Middle frontal gyrus (tissue), 1 donor: ENCODE measurements around the gene SLC19A1.

ENCODE experiments used
- DNase-seq: peaks from one replicate; pipeline ENCODE4 v3.0.0-alpha.2; 2015; ENCODE audit warnings: low spot score; ENCODE audit errors: extremely low spot score

The SLC19A1 gene

GRCh38 chr21:45493401-45494001 lies 48.7 kb downstream of the SLC19A1 start:
- no peak for DNase-seq

GRCh38 chr21:45492765-45493164 lies 49.5 kb downstream of the SLC19A1 start:
- DNase-seq = no peak

- DNase-seq = no peak
These were observed 50.6 kb downstream of the SLC19A1 start for GRCh38 chr21:45491623-45492022.

GRCh38 chr21:45491056-45491455 lies 51.2 kb downstream of the SLC19A1 start:
- no peak for DNase-seq

- no peak for DNase-seq
These were observed 52.0 kb downstream of the SLC19A1 start for GRCh38 chr21:45490049-45490731.

- DNase-seq = no peak
These were observed 52.6 kb downstream of the SLC19A1 start for GRCh38 chr21:45489722-45489982.

- no peak for DNase-seq
These were observed 53.1 kb downstream of the SLC19A1 start for GRCh38 chr21:45488931-45489721.

GRCh38 chr21:45487891-45488600 lies 54.2 kb downstream of the SLC19A1 start:
- DNase-seq = no peak

- no peak for DNase-seq
These were observed 55.0 kb downstream of the SLC19A1 start for GRCh38 chr21:45487161-45487806.

GRCh38 chr21:45486443-45487160 lies 55.6 kb downstream of the SLC19A1 start:
- no peak for DNase-seq

GRCh38 chr21:45485686-45486442 lies 56.4 kb downstream of the SLC19A1 start:
- no peak for DNase-seq

GRCh38 chr21:45484318-45484717 lies 57.9 kb downstream of the SLC19A1 start:
- no peak for DNase-seq

- no peak for DNase-seq
These were observed 59.1 kb downstream of the SLC19A1 start for GRCh38 chr21:45482899-45483821.

- DNase-seq = no peak
These were observed 60.0 kb downstream of the SLC19A1 start for GRCh38 chr21:45481977-45482898.

GRCh38 chr21:45481566-45481965 lies 60.7 kb downstream of the SLC19A1 start:
- no peak for DNase-seq

GRCh38 chr21:45480701-45481500 lies 61.3 kb downstream of the SLC19A1 start:
- no peak for DNase-seq
